A549 (cell line): ENCODE data around the gene LBR. TPM values are rescaled to one million over a fixed set of nuclear protein-coding genes. Genes with fewer than 3 reads are reported as not detected.

Experiments
- ATAC-seq, 2 experiments: fragments of 200-7000 bp in 1 of 2; fragments of >200 bp in 1 of 2; cut with Nextera tagmentation in 1 of 2; cut with Tn5 transposase in 1 of 2; 3 replicates each; pipeline versions ENCODE4 v1.8.0 to v1.9.1; 2018 to 2020; ENCODE audit warnings: mild to moderate bottlenecking in 1 of 2, moderate library complexity in 1 of 2
- CTCF ChIA-PET: fragments of 300-600 bp; sonication (Branson Sonifier 250); formaldehyde crosslinking; extraction: SDS; loops from one replicate; lab custom pipeline; 2021; ENCODE audit warnings: antibody characterized with exemption, inconsistent platforms; lab: Yijun Ruan, JAX
- POLR2A ChIA-PET: fragments of 350-600 bp; formaldehyde crosslinking; extraction: SDS; loops from one replicate; lab custom pipeline; 2021; ENCODE audit warnings: antibody characterized with exemption, inconsistent platforms; lab: Yijun Ruan, JAX
- DNase-seq, 2 experiments: peaks; one replicate each; pipeline versions ENCODE4 v3.0.0 to v3.0.0-alpha.2; 2011 to 2016; ENCODE audit warnings: low read depth in 1 of 2, low spot score in 1 of 2
- FAIRE-seq: peaks from 2 replicates; lab custom pipeline; 2011; peaks lifted over from hg19 to GRCh38; lab: Jason Lieb, UNC
- H3K27ac ChIP-seq, 2 experiments: fragments of >200 bp; sonication (Bioruptor Twin); formaldehyde crosslinking; 3 replicates each; pipeline ENCODE4 v1.5.1; 2016 to 2017
- H3K4me1 ChIP-seq: fragments of >200 bp; sonication (Bioruptor Twin); formaldehyde crosslinking; 3 replicates; pipeline ENCODE4 v1.6.1; 2016
- H3K4me2 ChIP-seq: fragments of >200 bp; sonication (Bioruptor Twin); formaldehyde crosslinking; 3 replicates; pipeline ENCODE4 v1.6.1; 2016
- H3K4me3 ChIP-seq: fragments of >200 bp; sonication (Bioruptor Twin); formaldehyde crosslinking; 3 replicates; pipeline ENCODE4 v1.5.1; 2016
- H3K9me3 ChIP-seq: fragments of >200 bp; sonication (Bioruptor Twin); formaldehyde crosslinking; 3 replicates; pipeline ENCODE4 v1.6.1; 2016
- CBX8 ChIP-seq: fragments of 200-600 bp; sonication (generic); IDR thresholded peaks from 2 replicates; pipeline ENCODE4 v1.6.1; 2016
- CEBPB ChIP-seq, 2 experiments: fragments of >200 bp in 1 of 2; sonication (Bioruptor Twin) in 1 of 2; formaldehyde crosslinking in 1 of 2; IDR thresholded peaks; 2 replicates each; pipeline ENCODE4 v1.6.1; 2012 to 2016
- E2F6 ChIP-seq: IDR thresholded peaks from 2 replicates; pipeline ENCODE4 v1.6.1; 2012; ENCODE audit warnings: low read depth, borderline replicate concordance
- ELK1 ChIP-seq: fragments of 150-350 bp; IDR thresholded peaks from 2 replicates; pipeline ENCODE4 v1.6.1; 2014; ENCODE audit warnings: low read depth, mild to moderate bottlenecking, low read length
- FOSB ChIP-seq: fragments of 250-450 bp; sonication (Bioruptor Pico); IDR thresholded peaks from 2 replicates; pipeline ENCODE4 v1.5.0; 2020; ENCODE audit warnings: mild to moderate bottlenecking, moderate library complexity
- HDAC2 ChIP-seq: fragments of 200-600 bp; sonication (generic); IDR thresholded peaks from 2 replicates; pipeline ENCODE4 v1.6.1; 2016
- HEYL ChIP-seq: fragments of 250-450 bp; sonication (Bioruptor Pico); IDR thresholded peaks from 2 replicates; pipeline ENCODE4 v1.8.0; 2021; ENCODE audit warnings: mild to moderate bottlenecking, moderate library complexity
- HMGXB4 ChIP-seq: fragments of 250-450 bp; sonication (Bioruptor Pico); IDR thresholded peaks from 2 replicates; pipeline ENCODE4 v1.5.0; 2021; ENCODE audit warnings: mild to moderate bottlenecking, moderate library complexity, borderline replicate concordance
- HOXB13 ChIP-seq: fragments of 250-450 bp; sonication (Bioruptor Pico); IDR thresholded peaks from 2 replicates; pipeline ENCODE4 v1.5.0; 2020; ENCODE audit warnings: low read depth, mild to moderate bottlenecking, moderate library complexity
- HOXB5 ChIP-seq: fragments of 250-450 bp; sonication (Bioruptor Pico); IDR thresholded peaks from 2 replicates; pipeline ENCODE4 v1.5.0; 2020; ENCODE audit warnings: mild to moderate bottlenecking, moderate library complexity
- JUNB ChIP-seq: fragments of >200 bp; sonication (Bioruptor Twin); formaldehyde crosslinking; IDR thresholded peaks from 2 replicates; pipeline ENCODE4 v1.6.1; 2016
- KDM1A ChIP-seq: fragments of 200-600 bp; sonication (generic); IDR thresholded peaks from 2 replicates; pipeline ENCODE4 v1.6.1; 2016; ENCODE audit warnings: low read depth, mild to moderate bottlenecking
- MAFK ChIP-seq: fragments of 450-650 bp; IDR thresholded peaks from 2 replicates; pipeline ENCODE4 v1.6.1; 2014; ENCODE audit not compliant: partially characterized antibody
- MYC ChIP-seq: IDR thresholded peaks from 2 replicates; pipeline ENCODE4 v1.6.1; 2012; ENCODE audit warnings: mild to moderate bottlenecking, inconsistent platforms, low read length, improper control_type of control experiment, borderline replicate concordance
- NPAS2 ChIP-seq: fragments of 250-450 bp; sonication (Bioruptor Pico); IDR thresholded peaks from 2 replicates; pipeline ENCODE4 v1.8.0; 2022; ENCODE audit warnings: mild to moderate bottlenecking, moderate library complexity, borderline replicate concordance
- RCOR1 ChIP-seq: fragments of 150-350 bp; IDR thresholded peaks from 2 replicates; pipeline ENCODE4 v1.6.1; 2014; ENCODE audit warnings: antibody characterized with exemption, low read length, low read depth
- RFX5 ChIP-seq: fragments of 450-650 bp; IDR thresholded peaks from 2 replicates; pipeline ENCODE4 v1.7.1; 2014; ENCODE audit warnings: antibody characterized with exemption, mild to moderate bottlenecking, moderate library complexity
- SMC3 ChIP-seq: fragments of >200 bp; sonication (Bioruptor Twin); formaldehyde crosslinking; IDR thresholded peaks from 3 replicates; pipeline ENCODE4 v1.6.1; 2018; ENCODE audit warnings: inconsistent platforms
- SREBF2 ChIP-seq: fragments of 450-650 bp; IDR thresholded peaks from 2 replicates; pipeline ENCODE4 v1.6.1; 2014; ENCODE audit warnings: mild to moderate bottlenecking, moderate library complexity
- TP53 ChIP-seq: fragments of 250-450 bp; sonication (Bioruptor Pico); IDR thresholded peaks from 2 replicates; pipeline ENCODE4 v1.5.0; 2021; ENCODE audit warnings: mild to moderate bottlenecking, moderate library complexity
- ZFP36 ChIP-seq: fragments of 450-650 bp; IDR thresholded peaks from 2 replicates; pipeline ENCODE4 v1.6.1; 2014; ENCODE audit warnings: borderline replicate concordance; ENCODE audit not compliant: partially characterized antibody
- ZNF302 ChIP-seq: fragments of 250-450 bp; sonication (Bioruptor Pico); IDR thresholded peaks from 2 replicates; pipeline ENCODE4 v1.9.0; 2021; ENCODE audit warnings: inconsistent platforms, mild to moderate bottlenecking, moderate library complexity
- ZSCAN20 ChIP-seq: fragments of 250-450 bp; sonication (Bioruptor Pico); IDR thresholded peaks from 2 replicates; pipeline ENCODE4 v1.8.0; 2022; ENCODE audit warnings: mild to moderate bottlenecking, moderate library complexity
- WGBS: methylation state at CpG from one replicate; pipeline ENCODE4 v1.1.6; 2017; ENCODE audit errors: missing lambda C conversion rate; 5-methylcytosine and 5-hydroxymethylcytosine counted together
- polyA plus RNA-seq, 4 experiments: library from polyadenylated mRNA; depleted of rRNA in 3 of 4; stranded (reverse); fragments of >200 nt; fragmentation: RNase III in 1 of 4; extraction: RNeasy Plus Mini Kit Qiagen cat#74134 plus additional on column Dnase treatment in 1 of 4; gene quantifications; 2 replicates in 3 of 4; 3 replicates in 1 of 4; pipeline ENCODE4 v1.2.3, GENCODE V29; 2011 to 2017
- TF ChIP-seq, protein P1 (sequence below): fragments of >200 bp; sonication (Bioruptor Twin); formaldehyde crosslinking; IDR thresholded peaks from 3 replicates; pipeline ENCODE4 v1.5.1; 2016
- TF ChIP-seq, protein P2 (sequence below): fragments of 450-650 bp; IDR thresholded peaks from 2 replicates; pipeline ENCODE4 v1.6.1; 2014; ENCODE audit warnings: antibody characterized with exemption

Gene LBR
- polyA plus RNA-seq, 2 of the 4 experiments (the other 2 are of a cell fraction), result 40.8 to 68.7 TPM

DNA sequence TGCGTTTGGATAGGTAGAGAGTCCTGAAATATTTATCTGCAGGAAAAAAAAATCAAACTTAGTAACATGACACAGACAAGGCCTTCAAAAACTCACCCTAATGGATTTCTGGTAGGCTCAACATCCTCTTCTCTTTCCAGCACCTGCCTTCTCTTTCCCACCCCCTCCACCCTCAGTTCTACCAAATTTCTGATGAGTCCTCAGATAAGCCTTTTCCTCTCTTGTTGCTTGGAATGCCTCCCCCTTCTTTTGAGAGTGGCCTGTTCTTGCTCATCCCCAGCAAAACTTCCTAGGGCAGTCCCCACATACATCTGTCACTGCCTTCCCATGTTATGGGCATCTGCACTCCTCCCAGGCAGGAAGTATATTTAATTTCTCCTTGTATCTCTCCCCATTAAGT is 7.6 kb upstream of the LBR start:
- ChIA-PET POLR2A (no interaction called here), CTCF (no interaction called here)
- Histone ChIP-seq H3K4me2 (no peak overlapping the region), H3K4me1 (peaks cover 5% of the 10 kb centered on the region; the same call in 1 of the 3 replicates), H3K27ac (no peak overlapping the region), H3K9me3 (no peaks in the 10 kb centered on the region), H3K4me3 (no peak overlapping the region)
- no peak for DNase-seq
- 80% methylated on average over 1 of the region's 1 CpG for WGBS
- FAIRE-seq, result no peak
- no peak for TF ChIP-seq RFX5
- no peak for TF ChIP-seq ELK1
- no peak for TF ChIP-seq TP53 (CRISPR knock-in tag)
- no peak for TF ChIP-seq ZNF302 (CRISPR knock-in tag)
- no peak for TF ChIP-seq HOXB5 (CRISPR knock-in tag)
- no peak for TF ChIP-seq HOXB13
- TF ChIP-seq HEYL (CRISPR knock-in tag), result no peak
- TF ChIP-seq CBX8, result no peak
- TF ChIP-seq CEBPB (IDR thresholded peaks at IDR 0.05), result no peak
- TF ChIP-seq, protein P1, sequence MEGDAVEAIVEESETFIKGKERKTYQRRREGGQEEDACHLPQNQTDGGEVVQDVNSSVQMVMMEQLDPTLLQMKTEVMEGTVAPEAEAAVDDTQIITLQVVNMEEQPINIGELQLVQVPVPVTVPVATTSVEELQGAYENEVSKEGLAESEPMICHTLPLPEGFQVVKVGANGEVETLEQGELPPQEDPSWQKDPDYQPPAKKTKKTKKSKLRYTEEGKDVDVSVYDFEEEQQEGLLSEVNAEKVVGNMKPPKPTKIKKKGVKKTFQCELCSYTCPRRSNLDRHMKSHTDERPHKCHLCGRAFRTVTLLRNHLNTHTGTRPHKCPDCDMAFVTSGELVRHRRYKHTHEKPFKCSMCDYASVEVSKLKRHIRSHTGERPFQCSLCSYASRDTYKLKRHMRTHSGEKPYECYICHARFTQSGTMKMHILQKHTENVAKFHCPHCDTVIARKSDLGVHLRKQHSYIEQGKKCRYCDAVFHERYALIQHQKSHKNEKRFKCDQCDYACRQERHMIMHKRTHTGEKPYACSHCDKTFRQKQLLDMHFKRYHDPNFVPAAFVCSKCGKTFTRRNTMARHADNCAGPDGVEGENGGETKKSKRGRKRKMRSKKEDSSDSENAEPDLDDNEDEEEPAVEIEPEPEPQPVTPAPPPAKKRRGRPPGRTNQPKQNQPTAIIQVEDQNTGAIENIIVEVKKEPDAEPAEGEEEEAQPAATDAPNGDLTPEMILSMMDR, result no peak
- no peak for ATAC-seq

DNA sequence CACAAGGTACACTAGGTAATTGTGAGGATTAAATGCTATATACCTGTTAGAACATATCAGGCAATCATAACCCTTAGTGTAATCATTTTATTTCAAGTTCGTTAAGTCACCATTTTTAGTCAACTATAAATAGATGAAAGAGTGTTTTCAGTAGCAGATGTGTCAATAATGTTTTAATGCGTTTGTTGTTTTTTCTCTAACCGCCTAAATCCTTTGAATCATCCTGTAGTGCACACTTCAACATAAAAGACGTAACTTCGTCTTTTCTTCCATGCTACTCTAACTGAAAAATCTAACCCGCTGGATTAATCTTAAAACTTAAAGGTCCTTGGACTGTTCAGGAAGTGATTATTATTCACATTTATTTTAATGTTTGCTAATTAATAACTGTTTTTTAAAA is 7.2 kb upstream of the LBR start:
- H3K9me3 ChIP-seq, result no peaks in the 10 kb centered on the region
- H3K27ac ChIP-seq, result no peak overlapping the region
- ChIA-PET CTCF (interaction anchor here (2.0 kb wide), 1 partner anchor 10 kb away, joined by 5 read pairs; no protein-coding TSS in a partner anchor), POLR2A (no interaction called here)
- TF ChIP-seq MYC (no peak), JUNB (no peak), MAFK (no peak), ZFP36 (no peak), SREBF2 (no peak), FOSB (CRISPR knock-in tag) (no peak), HOXB5 (CRISPR knock-in tag) (no peak), ZSCAN20 (CRISPR knock-in tag) (no peak), KDM1A (no peak), HMGXB4 (CRISPR knock-in tag) (no peak), SMC3 (no peak), NPAS2 (CRISPR knock-in tag) (no peak), RCOR1 (no peak), E2F6 (no peak), HDAC2 (no peak), ZNF302 (CRISPR knock-in tag) (no peak)
- TF ChIP-seq, protein P2, sequence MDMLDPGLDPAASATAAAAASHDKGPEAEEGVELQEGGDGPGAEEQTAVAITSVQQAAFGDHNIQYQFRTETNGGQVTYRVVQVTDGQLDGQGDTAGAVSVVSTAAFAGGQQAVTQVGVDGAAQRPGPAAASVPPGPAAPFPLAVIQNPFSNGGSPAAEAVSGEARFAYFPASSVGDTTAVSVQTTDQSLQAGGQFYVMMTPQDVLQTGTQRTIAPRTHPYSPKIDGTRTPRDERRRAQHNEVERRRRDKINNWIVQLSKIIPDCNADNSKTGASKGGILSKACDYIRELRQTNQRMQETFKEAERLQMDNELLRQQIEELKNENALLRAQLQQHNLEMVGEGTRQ, result no peak
- DNase-seq (no peak), FAIRE-seq (no peak), ATAC-seq (no peak)
- WGBS, result 70% methylated on average over 6 of the region's 6 CpGs
- H3K4me3 ChIP-seq, result no peak overlapping the region
- no peak overlapping the region for H3K4me2 ChIP-seq
- 0 out of 3 replicates have a peak, but pooled peaks cover 3% of the 10 kb centered on the region for H3K4me1 ChIP-seq
